GM23338 (cell line): ENCODE results near the gene CD244. TPM values are rescaled to one million over a fixed set of nuclear protein-coding genes. Genes with fewer than 3 reads are reported as not detected.
A peak's percentile ranks its signal among the peaks of the same experiment; 100 is the strongest.

Experiments used
- ATAC-seq: fragments of 200-7000 bp; cut with Tn5 transposase; 3 replicates; pipeline ENCODE4 v1.9.1; 2020
- DNase-seq: peaks from one replicate; pipeline ENCODE4 v3.0.0-alpha.2; 2015; ENCODE audit warnings: low spot score
- H2AFZ ChIP-seq: fragments of 200-600 bp; sonication (generic); 2 replicates; pipeline ENCODE4 v1.8.0; 2016; ENCODE audit warnings: antibody characterized with exemption, mild to moderate bottlenecking, moderate library complexity
- H3F3A ChIP-seq: fragments of 200-600 bp; sonication (generic); replicated peaks from 2 replicates; pipeline ENCODE4 v1.8.0; 2017; ENCODE audit warnings: antibody characterized with exemption, mixed run types, low read depth
- H3K27ac ChIP-seq: fragments of 200-600 bp; sonication (generic); 2 replicates; pipeline ENCODE4 v1.6.1; 2016; ENCODE audit warnings: low read depth
- H3K27me3 ChIP-seq: fragments of 200-600 bp; sonication (generic); 2 replicates; pipeline ENCODE4 v1.8.0; 2016; ENCODE audit warnings: mild to moderate bottlenecking, mixed run types, moderate library complexity; ENCODE audit not compliant: insufficient read depth
- H3K36me3 ChIP-seq: fragments of 200-600 bp; sonication (generic); 2 replicates; pipeline ENCODE4 v1.8.0; 2016; ENCODE audit warnings: mild to moderate bottlenecking; ENCODE audit not compliant: insufficient read depth
- H3K4me1 ChIP-seq: fragments of 200-600 bp; sonication (generic); 2 replicates; pipeline ENCODE4 v1.8.0; 2016; ENCODE audit warnings: mild to moderate bottlenecking, moderate library complexity; ENCODE audit not compliant: insufficient read depth
- H3K4me2 ChIP-seq: fragments of 200-600 bp; sonication (generic); 2 replicates; pipeline ENCODE4 v1.7.1; 2017; ENCODE audit warnings: mixed run types
- H3K4me3 ChIP-seq: fragments of 200-600 bp; sonication (generic); 2 replicates; pipeline ENCODE4 v1.6.1; 2016; ENCODE audit warnings: mixed run types
- H3K79me2 ChIP-seq: fragments of 200-600 bp; sonication (generic); replicated peaks from 2 replicates; pipeline ENCODE4 v1.8.0; 2017; ENCODE audit warnings: mild to moderate bottlenecking; ENCODE audit not compliant: insufficient read depth
- H3K9me2 ChIP-seq: fragments of 200-600 bp; sonication (generic); 2 replicates; pipeline ENCODE4 v1.8.0; 2017; ENCODE audit not compliant: insufficient read depth
- H4K20me1 ChIP-seq: fragments of 200-600 bp; sonication (generic); replicated peaks from 2 replicates; pipeline ENCODE4 v1.8.0; 2017; ENCODE audit warnings: mild to moderate bottlenecking; ENCODE audit not compliant: insufficient read depth
- H3K27ac Mint-ChIP-seq: 2 replicates; pipeline ENCODE4 v1.8.0; 2020; ENCODE audit warnings: inconsistent platforms, mild to moderate bottlenecking, moderate library complexity, mixed read lengths
- H3K27me3 Mint-ChIP-seq: 3 replicates; pipeline ENCODE4 v1.8.0; 2022; ENCODE audit warnings: low read depth, mild to moderate bottlenecking, moderate library complexity, mixed read lengths, inconsistent platforms; ENCODE audit not compliant: insufficient read depth, poor library complexity
- H3K36me3 Mint-ChIP-seq: 3 replicates; pipeline ENCODE4 v1.8.0; 2021; ENCODE audit warnings: low read depth, mild to moderate bottlenecking, inconsistent platforms, moderate library complexity, mixed read lengths
- H3K4me1 Mint-ChIP-seq: 3 replicates; pipeline ENCODE4 v1.8.0; 2020; ENCODE audit warnings: mild to moderate bottlenecking, inconsistent platforms, mixed read lengths
- H3K4me3 Mint-ChIP-seq: 3 replicates; pipeline ENCODE4 v1.8.0; 2021; ENCODE audit warnings: moderate library complexity, mild to moderate bottlenecking, inconsistent platforms, mixed read lengths
- H3K9me3 Mint-ChIP-seq: 3 replicates; pipeline ENCODE4 v1.8.0; 2020; ENCODE audit warnings: moderate library complexity, mild to moderate bottlenecking, inconsistent platforms, mixed read lengths
- CREB1 ChIP-seq: fragments of 250-450 bp; sonication (Bioruptor Pico); IDR thresholded peaks from 2 replicates; pipeline ENCODE4 v1.5.0; 2020; ENCODE audit warnings: low read depth, mild to moderate bottlenecking, moderate library complexity
- CTCF ChIP-seq, 2 experiments: fragments of 200-600 bp in 1 of 2; sonication (generic) in 1 of 2; conservative IDR thresholded peaks; 2 replicates each; pipeline versions ENCODE4 v1.5.1 to v1.6.1; 2016 to 2017; ENCODE audit warnings: antibody characterized with exemption in 2 of 2, low read depth in 2 of 2, mild to moderate bottlenecking in 2 of 2, moderate library complexity in 1 of 2
- ETS1 ChIP-seq: IDR thresholded peaks from 2 replicates; pipeline ENCODE4 v1.6.1; 2016; ENCODE audit warnings: antibody characterized with exemption
- EZH2 ChIP-seq: fragments of 200-600 bp; sonication (generic); IDR thresholded peaks from one replicate; pipeline ENCODE4 v1.8.0; 2017; ENCODE audit warnings: antibody characterized with exemption, mild to moderate bottlenecking, low read depth; ENCODE audit not compliant: unreplicated experiment
- EZH2phosphoT487 ChIP-seq: fragments of 200-600 bp; sonication (generic); IDR thresholded peaks from one replicate; pipeline ENCODE4 v1.8.1; 2018; ENCODE audit warnings: antibody characterized with exemption; ENCODE audit not compliant: unreplicated experiment
- NANOG ChIP-seq: IDR thresholded peaks from 2 replicates; pipeline ENCODE4 v1.6.1; 2016; ENCODE audit warnings: antibody characterized with exemption, borderline replicate concordance
- POLR2AphosphoS5 ChIP-seq: IDR thresholded peaks from 2 replicates; pipeline ENCODE4 v1.6.1; 2016; ENCODE audit warnings: antibody characterized with exemption, low read depth
- REST ChIP-seq: IDR thresholded peaks from one replicate; pipeline ENCODE4 v1.6.1; 2018; ENCODE audit warnings: antibody characterized with exemption; ENCODE audit not compliant: unreplicated experiment
- STAT1 ChIP-seq: IDR thresholded peaks from one replicate; pipeline ENCODE4 v1.6.1; 2016; ENCODE audit warnings: antibody characterized with exemption; ENCODE audit not compliant: unreplicated experiment
- ZNF114 ChIP-seq: fragments of 250-450 bp; sonication (Bioruptor Pico); IDR thresholded peaks from 2 replicates; pipeline ENCODE4 v1.5.0; 2020; ENCODE audit warnings: mild to moderate bottlenecking, moderate library complexity
- ZNF331 ChIP-seq: fragments of 250-450 bp; sonication (Bioruptor Pico); IDR thresholded peaks from 2 replicates; pipeline ENCODE4 v1.5.0; 2020; ENCODE audit warnings: low read depth, mild to moderate bottlenecking, moderate library complexity
- polyA plus RNA-seq: library from polyadenylated mRNA; unstranded; fragments of >200 nt; fragmentation: Nextera tagmentation; extraction: Ambion mirVana; gene quantifications from 2 replicates; pipeline ENCODE4 v1.2.1, GENCODE V29; 2016
- total RNA-seq: library from RNA; depleted of rRNA; stranded (reverse); fragments of >200 nt; shearing (Covaris generic); gene quantifications from 2 replicates; pipeline ENCODE4 v1.2.3, GENCODE V29; 2014

Gene CD244
- total and polyA plus RNA-seq, 2 experiments from 2014 or later = not detected

GRCh38 chr1:160781914-160782689 is 80.6 kb downstream of the CD244 start:
- Mint-ChIP-seq H3K27me3 (peaks cover 5% of the 10 kb centered on the region), H3K4me1 (no peaks in the 10 kb centered on the region), H3K36me3 (peaks cover 7% of the 10 kb centered on the region; the same call in 2 of the 3 replicates), H3K9me3 (peaks cover 23% of the 10 kb centered on the region), H3K4me3 (no peak overlapping the region), H3K27ac (no peak overlapping the region)
- no peak for ATAC-seq
- Histone ChIP-seq H3K4me1 (0 out of 2 replicates have a peak, but pooled peaks cover 3% of the 10 kb centered on the region), H4K20me1 (no peaks in the 10 kb centered on the region), H3K4me2 (no peak overlapping the region), H2AFZ (no peak overlapping the region), H3F3A (no peaks in the 10 kb centered on the region), H3K27ac (no peak overlapping the region), H3K36me3 (peaks cover 3% of the 10 kb centered on the region; the same call in 1 of the 2 replicates), H3K79me2 (no peaks in the 10 kb centered on the region), H3K4me3 (no peak overlapping the region), H3K9me2 (peaks cover 2% of the 10 kb centered on the region; the same call in 1 of the 2 replicates), H3K27me3 (no peaks in the 10 kb centered on the region)
- DNase-seq = no peak
- no peak for TF ChIP-seq CREB1
- TF ChIP-seq STAT1 = no peak
- TF ChIP-seq NANOG = no peak
- TF ChIP-seq EZH2phosphoT487 = no peak

- no peaks in the 10 kb centered on the region for H3F3A ChIP-seq
- no peak for DNase-seq
- peaks cover 3% of the 10 kb centered on the region; the same call in 1 of the 2 replicates for H3K36me3 ChIP-seq
- no peaks in the 10 kb centered on the region for H3K4me1 Mint-ChIP-seq
- H3K4me3 ChIP-seq = no peak overlapping the region
- ATAC-seq = no peak
- H3K79me2 ChIP-seq = no peaks in the 10 kb centered on the region
- H3K4me2 ChIP-seq = no peak overlapping the region
- no peaks in the 10 kb centered on the region for H3K27me3 ChIP-seq
- peaks cover 7% of the 10 kb centered on the region for H3K27me3 Mint-ChIP-seq
- no peak overlapping the region for H3K4me3 Mint-ChIP-seq
- peaks cover 23% of the 10 kb centered on the region for H3K9me3 Mint-ChIP-seq
- peaks cover 7% of the 10 kb centered on the region; the same call in 2 of the 3 replicates for H3K36me3 Mint-ChIP-seq
- no peak overlapping the region for H3K27ac ChIP-seq
- 0 out of 2 replicates have a peak, but pooled peaks cover 3% of the 10 kb centered on the region for H3K4me1 ChIP-seq
- no peak overlapping the region for H3K27ac Mint-ChIP-seq
- 0 out of 2 replicates have a peak overlapping the region, but pooled peaks have one; percentile 7 for H2AFZ ChIP-seq
- H4K20me1 ChIP-seq = no peaks in the 10 kb centered on the region
- H3K9me2 ChIP-seq = peaks cover 2% of the 10 kb centered on the region; the same call in 1 of the 2 replicates
- no peak for TF ChIP-seq EZH2
- TF ChIP-seq CREB1 = no peak
- TF ChIP-seq CTCF (conservative IDR thresholded peaks at IDR 0.05; ENCODE audit: low read depth in 2 of 2) = no peak
- TF ChIP-seq POLR2AphosphoS5 = no peak
- no peak for TF ChIP-seq REST
- TF ChIP-seq ETS1 = no peak
- TF ChIP-seq STAT1 = no peak
- no peak for TF ChIP-seq NANOG
- TF ChIP-seq ZNF114 (CRISPR knock-in tag) = no peak
- no peak for TF ChIP-seq EZH2phosphoT487
- no peak for TF ChIP-seq ZNF331 (CRISPR knock-in tag)
These were observed 81.4 kb downstream of the CD244 start for GRCh38 chr1:160781186-160781766.
